ENCODE measurements around the gene PSMC2. TPM values are rescaled to one million over a fixed set of nuclear protein-coding genes. Genes with fewer than 3 reads are reported as not detected.

The PSMC2 gene
- total RNA-seq, 6 experiments from 2014 or later, result 71.3 to 96.6 (median 78.2) TPM

DNA sequence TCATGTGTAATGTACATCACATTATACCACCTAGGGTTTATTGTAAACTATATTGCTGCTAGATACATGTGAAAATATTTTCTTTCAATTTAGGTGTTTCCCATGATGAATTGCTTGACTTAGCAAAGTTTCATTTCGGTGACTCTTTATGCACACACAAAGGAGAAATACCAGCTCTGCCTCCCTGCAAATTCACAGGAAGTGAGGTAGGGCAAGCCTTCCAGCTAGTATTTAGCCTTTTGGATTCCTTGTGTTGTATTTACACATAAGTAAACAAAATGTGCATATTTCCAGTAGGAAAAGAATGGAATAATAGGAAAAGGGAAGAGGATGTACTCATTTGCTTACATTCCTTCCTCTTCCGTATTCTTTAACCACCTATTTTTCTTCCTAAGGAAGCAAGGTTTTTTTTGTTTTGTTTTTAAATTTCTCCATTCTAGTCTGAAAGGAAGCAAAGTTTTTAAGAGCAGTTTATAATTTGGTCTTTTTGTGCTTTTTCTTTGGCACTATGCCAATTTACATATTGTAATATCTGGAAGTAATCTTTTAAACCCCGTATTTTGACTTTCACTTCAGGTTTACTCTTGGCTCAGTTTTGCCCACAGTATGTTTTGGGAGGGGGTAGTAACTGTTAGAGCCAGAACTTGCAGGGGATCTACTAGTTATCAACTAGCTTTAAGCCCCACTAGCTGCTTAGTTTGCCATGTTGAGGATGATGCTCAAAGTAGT, 39.8 kb upstream of the PSMC2 start:
- Histone ChIP-seq H3K27me3 (no peaks in the 10 kb centered on the region), H3K9me3 (no peaks in the 10 kb centered on the region), H3K4me3 (no peak overlapping the region), H3K27ac (no peak overlapping the region), H3K4me1 (peaks cover 0 to 9% (median 0%) of the 10 kb centered on the region in 4 donors), H3K36me3 (peaks cover 0 to 77% (median 38%) of the 10 kb centered on the region in 4 donors)
- intact Hi-C loops (cut with DNase I), result no loop called here
- WGBS (ENCODE audit: insufficient coverage, low coverage, low lambda C conversion rate, missing lambda C conversion rate), result 43% methylated on average over 3 of the region's 3 CpGs
- ATAC-seq (no peak), DNase-seq (no peak)
- TF ChIP-seq POLR2A (IDR thresholded peaks at IDR 0.05), result no peak
- TF ChIP-seq, protein P1, sequence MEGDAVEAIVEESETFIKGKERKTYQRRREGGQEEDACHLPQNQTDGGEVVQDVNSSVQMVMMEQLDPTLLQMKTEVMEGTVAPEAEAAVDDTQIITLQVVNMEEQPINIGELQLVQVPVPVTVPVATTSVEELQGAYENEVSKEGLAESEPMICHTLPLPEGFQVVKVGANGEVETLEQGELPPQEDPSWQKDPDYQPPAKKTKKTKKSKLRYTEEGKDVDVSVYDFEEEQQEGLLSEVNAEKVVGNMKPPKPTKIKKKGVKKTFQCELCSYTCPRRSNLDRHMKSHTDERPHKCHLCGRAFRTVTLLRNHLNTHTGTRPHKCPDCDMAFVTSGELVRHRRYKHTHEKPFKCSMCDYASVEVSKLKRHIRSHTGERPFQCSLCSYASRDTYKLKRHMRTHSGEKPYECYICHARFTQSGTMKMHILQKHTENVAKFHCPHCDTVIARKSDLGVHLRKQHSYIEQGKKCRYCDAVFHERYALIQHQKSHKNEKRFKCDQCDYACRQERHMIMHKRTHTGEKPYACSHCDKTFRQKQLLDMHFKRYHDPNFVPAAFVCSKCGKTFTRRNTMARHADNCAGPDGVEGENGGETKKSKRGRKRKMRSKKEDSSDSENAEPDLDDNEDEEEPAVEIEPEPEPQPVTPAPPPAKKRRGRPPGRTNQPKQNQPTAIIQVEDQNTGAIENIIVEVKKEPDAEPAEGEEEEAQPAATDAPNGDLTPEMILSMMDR (IDR thresholded peaks at IDR 0.05), result no peak

DNA sequence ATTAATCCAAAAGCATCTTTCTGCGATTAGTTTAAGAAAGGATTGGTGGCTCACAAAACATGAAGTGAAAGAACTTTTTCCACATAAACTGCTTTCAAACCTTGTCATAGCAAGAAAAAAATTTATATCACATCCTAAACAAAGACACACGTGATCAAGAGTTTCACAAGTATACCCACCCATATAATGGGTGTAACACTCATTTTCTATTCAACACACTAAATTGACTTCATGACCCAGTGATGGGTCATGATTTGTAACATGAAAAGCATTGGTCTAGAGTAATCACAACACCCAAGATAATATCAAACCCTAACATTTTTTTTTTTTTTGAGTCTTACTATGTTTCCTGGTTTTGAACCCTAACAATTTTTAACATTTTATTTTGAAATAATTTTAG, 32.6 kb upstream of the PSMC2 start:
- Histone ChIP-seq H3K4me3 (no peak overlapping the region), H3K27me3 (no peaks in the 10 kb centered on the region), H3K36me3 (peaks cover 6 to 91% (median 61%) of the 10 kb centered on the region in 4 donors), H3K27ac (no peak overlapping the region), H3K9me3 (no peaks in the 10 kb centered on the region), H3K4me1 (no peaks in the 10 kb centered on the region)
- 88% methylated on average over 2 of the region's 2 CpGs for WGBS (ENCODE audit: insufficient coverage, low coverage, low lambda C conversion rate, missing lambda C conversion rate)
- intact Hi-C loops (cut with DNase I), result no loop called here
- DNase-seq, result no peak
- ATAC-seq, result no peak
- TF ChIP-seq, protein P1 (IDR thresholded peaks at IDR 0.05), result no peak
- TF ChIP-seq POLR2A (IDR thresholded peaks at IDR 0.05), result no peak

DNA sequence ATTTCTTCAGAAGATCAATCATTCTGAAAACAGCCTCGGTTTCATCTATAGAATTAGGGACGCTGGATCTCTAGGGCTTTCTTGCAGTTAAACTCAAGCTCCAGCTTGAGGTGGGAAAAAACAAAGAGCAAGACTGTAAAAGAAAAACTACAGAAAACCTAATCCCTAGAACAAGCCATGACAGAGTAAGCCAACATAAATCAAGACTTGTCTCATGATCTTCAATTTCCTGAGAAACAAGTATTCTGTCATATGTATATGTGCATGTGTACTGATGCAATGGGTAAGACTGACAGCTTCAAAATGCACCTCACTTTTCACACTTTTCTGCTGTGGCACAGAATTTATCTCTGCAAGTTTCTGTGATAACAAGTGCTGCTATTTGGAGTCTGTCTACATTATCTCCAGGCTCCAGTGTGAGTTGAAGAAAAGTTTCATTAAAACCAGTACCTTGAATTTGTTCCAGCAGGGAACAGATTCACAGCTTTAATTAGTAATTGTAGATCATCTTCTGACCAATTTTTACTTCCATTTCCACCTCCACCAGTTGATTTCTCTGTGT, 31.0 kb upstream of the PSMC2 start:
- H3K36me3 ChIP-seq, result peaks cover 6 to 91% (median 55%) of the 10 kb centered on the region in 4 donors
- no peaks in the 10 kb centered on the region for H3K27me3 ChIP-seq
- ATAC-seq (no peak), DNase-seq (no peak)
- TF ChIP-seq, protein P1 (IDR thresholded peaks at IDR 0.05), result no peak
- no peak for TF ChIP-seq POLR2A (IDR thresholded peaks at IDR 0.05)
- H3K4me1 ChIP-seq, result no peaks in the 10 kb centered on the region
- WGBS (ENCODE audit: insufficient coverage, low coverage, low lambda C conversion rate, missing lambda C conversion rate), result 100% methylated on average over 2 of the region's 2 CpGs
- no peak overlapping the region for H3K27ac ChIP-seq
- no peak overlapping the region for H3K4me3 ChIP-seq
- intact Hi-C loops (cut with DNase I), result no loop called here
- H3K9me3 ChIP-seq, result no peaks in the 10 kb centered on the region

DNA sequence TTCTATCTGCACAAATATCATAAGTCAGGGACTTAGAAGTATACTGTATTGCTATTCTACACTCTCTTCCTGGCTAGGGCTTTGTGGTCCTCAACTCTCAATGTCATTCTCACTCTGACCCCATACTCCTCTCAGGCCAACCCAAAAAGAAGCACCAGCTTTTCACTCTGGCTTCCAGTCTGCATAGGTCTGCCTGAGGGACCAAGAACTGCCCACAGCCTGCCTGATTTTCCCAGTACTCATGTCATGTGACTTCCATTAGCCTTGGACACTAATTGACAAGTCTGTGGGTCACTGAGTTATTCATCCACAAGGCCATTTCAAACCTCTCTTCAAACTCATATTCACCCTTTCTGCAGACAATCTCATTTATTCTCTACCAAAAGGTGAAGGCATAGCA, 30.4 kb upstream of the PSMC2 start:
- DNase-seq, result no peak
- no peak for ATAC-seq
- TF ChIP-seq, protein P1 (IDR thresholded peaks at IDR 0.05), result no peak
- no peak for TF ChIP-seq POLR2A (IDR thresholded peaks at IDR 0.05)
- intact Hi-C loops (cut with DNase I), result no loop called here
- H3K4me3 ChIP-seq, result no peak overlapping the region
- no peaks in the 10 kb centered on the region for H3K27me3 ChIP-seq
- no peaks in the 10 kb centered on the region for H3K4me1 ChIP-seq
- H3K9me3 ChIP-seq, result no peaks in the 10 kb centered on the region
- H3K27ac ChIP-seq, result no peak overlapping the region
- peaks cover 6 to 91% (median 57%) of the 10 kb centered on the region in 4 donors for H3K36me3 ChIP-seq

Data from right lobe of liver (tissue), 6 donors.